ENCODE results near the gene OBI1.
"Not testable (repeated sequence)": the region's sequence is repeated elsewhere in the genome, so short reads cannot be mapped to it uniquely, and the experiment has no call there.

Gene OBI1

GRCh38 chr13:78658630-78659449 lies at the start of gene OBI1:
Gene OBI1 (minus strand): TSS chr13:78659155. CDS start chr13:78659120, 35 bp downstream.
- peak; percentile 60 for DNase-seq

GRCh38 chr13:78701383-78701782 lies 42.4 kb upstream of the OBI1 start:
- DNase-seq = no peak

- no peak for DNase-seq
Measured at GRCh38 chr13:78700121-78700910, 41.4 kb upstream of the OBI1 start.

GRCh38 chr13:78689011-78689410 lies 30.1 kb upstream of the OBI1 start:
- DNase-seq = no peak

DNA sequence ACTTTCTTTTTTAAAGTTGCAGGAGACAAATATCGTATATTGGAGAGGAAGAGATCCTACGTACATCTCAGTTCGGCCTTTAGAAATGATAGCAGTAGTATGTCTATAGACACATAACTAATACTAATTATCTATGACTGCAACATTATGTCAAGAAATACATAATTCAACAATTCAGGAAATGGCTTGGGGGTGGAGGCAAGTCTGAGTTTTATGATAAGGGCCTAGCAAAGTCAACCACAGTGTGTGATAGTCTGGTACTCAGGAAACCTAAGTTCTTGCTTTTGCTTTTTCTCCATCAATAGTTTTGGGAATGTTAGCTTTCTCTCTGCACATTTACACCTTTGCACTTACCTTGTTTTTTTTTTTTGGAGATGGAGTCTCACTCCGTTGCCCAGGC lies 27.5 kb upstream of the OBI1 start:
- no peak for DNase-seq

GRCh38 chr13:78680576-78681350 lies 21.8 kb upstream of the OBI1 start:
- no peak for DNase-seq

- no peak for DNase-seq
Measured at GRCh38 chr13:78680115-78680561, 21.2 kb upstream of the OBI1 start.

GRCh38 chr13:78679329-78679728 lies 20.4 kb upstream of the OBI1 start:
- DNase-seq = no peak

GRCh38 chr13:78675112-78675511 lies 16.2 kb upstream of the OBI1 start:
- DNase-seq = no peak

GRCh38 chr13:78674638-78675037 lies 15.7 kb upstream of the OBI1 start:
- no peak for DNase-seq

GRCh38 chr13:78662467-78662866 lies 3.5 kb upstream of the OBI1 start:
- DNase-seq = no peak

- DNase-seq = no peak
Measured at GRCh38 chr13:78660495-78660857, 1.5 kb upstream of the OBI1 start.

GRCh38 chr13:78659732-78660494 lies 958 bp upstream of the OBI1 start:
- DNase-seq = no peak

- DNase-seq = no peak
Measured at GRCh38 chr13:78659450-78659730, 435 bp upstream of the OBI1 start.

DNA sequence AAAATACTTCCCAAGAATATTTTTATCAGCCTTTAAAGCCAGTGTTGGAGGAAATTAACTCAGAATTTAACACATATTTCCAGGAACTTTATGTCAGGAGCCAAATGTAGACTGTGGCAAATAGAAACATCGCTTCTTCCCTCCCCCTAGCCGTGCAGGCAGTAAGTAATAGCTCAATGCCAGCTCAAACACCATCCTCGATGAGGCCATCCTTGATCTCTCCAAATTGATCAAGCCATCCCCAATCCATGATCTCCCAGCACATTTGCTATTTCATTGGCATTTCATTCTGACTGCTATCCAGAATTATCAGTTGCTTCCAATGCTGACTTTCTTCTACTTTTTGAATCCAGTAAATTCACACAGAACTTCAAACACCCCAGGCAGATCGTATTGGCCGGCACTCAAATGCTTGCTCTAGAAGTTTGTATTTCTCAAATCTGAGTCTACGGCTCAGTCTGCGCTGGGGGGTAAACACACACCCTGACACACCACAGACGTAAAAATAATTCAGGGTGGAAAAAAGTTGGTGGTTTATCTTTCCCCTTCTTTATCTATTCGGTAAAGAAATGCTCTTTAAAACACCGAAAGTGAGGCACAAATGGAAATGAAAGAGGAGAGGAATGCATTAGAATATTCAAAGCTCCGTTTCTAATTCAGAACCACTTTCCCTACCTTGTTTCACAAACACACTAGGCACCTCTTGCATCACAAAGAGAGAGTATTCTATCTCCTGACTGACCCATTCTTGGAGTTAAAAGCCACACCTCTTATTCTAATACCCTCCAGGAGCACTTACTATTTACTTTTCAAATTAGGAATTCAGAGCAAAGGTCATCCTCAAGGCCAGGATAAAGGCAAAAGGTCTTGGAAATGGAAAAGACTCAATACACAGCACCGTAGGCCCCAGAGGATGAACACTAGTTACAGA lies 991 bp downstream of the OBI1 start:
- no peak for DNase-seq

DNA sequence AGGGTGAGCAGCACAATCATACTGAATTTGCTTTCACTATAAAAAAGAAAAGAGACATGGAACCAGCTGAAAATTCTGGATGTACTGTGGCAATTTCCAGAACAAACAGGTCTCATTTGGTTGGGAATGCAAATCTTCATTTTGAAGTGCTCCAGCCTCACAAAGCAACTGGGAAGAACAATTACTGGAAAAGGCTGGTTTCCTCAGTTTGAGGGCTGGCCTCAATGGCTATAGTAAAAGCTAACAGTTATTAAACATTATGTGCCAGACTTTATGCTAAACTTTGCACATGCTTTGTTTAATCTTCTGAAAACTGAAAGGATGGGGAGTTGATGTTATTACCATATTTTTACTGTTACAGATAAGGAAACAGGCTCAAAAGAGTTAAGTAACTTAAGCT lies 3.0 kb downstream of the OBI1 start:
- DNase-seq = no peak

GRCh38 chr13:78655007-78655406 lies 3.9 kb downstream of the OBI1 start:
- DNase-seq = no peak

DNA sequence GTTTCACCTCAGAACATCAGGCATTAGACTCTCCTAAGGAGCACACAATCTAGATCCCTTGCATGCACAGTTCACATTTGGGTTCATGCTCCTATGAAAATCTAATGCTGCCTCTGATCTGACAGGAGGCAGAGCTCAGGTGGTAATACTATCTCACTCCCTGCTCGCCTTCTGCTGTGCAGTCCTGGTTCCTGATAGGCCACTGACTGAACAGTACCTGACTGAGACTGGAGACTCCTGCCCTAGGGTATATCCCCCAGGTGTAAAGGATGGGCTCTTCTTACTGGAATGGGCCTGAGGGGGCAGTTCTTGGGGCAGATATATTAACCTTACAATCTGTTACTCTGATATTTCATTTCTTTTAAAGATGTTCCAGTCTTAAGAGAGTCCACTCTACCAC lies 6.3 kb downstream of the OBI1 start:
- DNase-seq = no peak

DNA sequence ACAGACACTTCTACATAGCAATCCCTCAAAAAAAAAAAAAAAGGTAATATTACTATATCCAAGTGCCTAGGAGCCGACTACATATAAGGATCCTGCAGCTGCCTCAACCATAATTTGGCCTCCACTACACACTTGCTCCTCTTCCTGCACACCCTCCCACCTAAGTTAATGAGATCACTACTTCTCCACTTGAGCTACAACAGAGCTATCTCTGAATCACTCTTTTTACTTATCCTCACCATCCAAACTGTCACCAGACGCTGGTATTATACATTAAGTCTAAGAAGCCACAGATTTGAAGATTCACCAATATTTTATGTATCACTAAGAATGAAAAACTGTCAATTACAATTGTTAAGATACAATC lies 8.3 kb downstream of the OBI1 start:
- no peak for DNase-seq

DNA sequence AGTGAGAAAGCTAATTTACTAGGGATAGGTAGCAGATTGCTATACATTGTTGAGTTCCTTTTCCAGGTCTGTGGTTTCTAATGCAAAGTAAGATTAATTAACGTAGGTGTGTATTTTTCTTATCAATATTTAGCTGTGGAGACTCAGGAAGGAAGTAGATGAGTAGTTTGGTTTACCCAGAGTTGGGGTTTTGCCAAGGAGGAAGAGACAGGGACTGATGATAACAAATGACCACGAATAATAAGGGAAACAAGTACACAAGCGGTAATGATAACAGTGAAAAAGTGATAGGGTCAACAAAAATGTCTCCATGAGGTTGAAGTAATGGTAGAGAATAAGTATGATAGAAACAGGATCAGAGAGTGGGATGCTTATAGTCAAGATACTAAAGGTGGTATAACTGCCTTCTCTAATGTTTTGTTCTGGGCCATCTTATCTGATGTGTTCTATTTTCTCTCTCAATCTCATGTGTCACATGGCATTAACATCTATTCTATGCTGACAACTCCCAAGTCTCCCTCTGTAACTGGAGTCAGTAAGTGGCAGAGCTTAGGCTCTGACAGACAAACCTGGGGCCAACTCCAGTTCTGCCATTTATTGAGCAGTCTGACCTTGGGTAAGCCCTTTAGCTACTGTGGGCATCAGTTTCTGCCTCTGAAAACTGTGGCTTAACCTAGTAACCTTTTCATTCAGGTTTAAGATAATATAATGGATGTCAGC lies 8.8 kb downstream of the OBI1 start:
- DNase-seq = no peak

DNA sequence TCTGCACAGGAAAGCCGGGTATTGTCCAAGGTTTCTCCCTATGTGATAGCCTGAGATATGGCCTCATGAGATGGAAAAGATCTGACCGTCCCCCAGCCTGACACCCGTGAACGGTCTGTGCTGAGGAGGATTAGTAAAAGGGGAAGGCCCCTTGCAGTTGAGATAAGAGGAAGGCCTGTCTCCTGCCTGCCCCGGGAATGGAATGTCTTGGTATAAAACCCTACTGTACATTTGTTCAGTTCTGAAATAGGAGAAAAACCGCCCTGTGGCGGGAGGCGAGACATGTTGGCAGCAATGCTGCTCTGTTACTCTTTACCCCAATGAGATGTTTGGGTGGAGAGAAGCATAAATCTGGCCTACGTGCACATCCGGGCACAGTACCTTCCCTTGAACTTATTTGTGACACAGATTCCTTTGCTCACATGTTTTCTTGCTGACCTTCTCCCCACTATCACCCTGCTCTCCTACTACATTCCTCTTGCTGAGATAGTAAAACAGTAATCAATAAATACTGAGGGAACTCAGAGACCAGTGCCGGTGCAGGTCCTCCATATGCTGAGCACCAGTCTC lies 11.8 kb downstream of the OBI1 start:
- DNase-seq = not testable (repeated sequence)

All from SHP77 treated with DMSO at 0.1 percent for 48 hours (cell line).